DND-41 (cell line): Measurements from ENCODE around the gene SULT1A2.

Source experiments
- EZH2 ChIP-seq: IDR thresholded peaks from 3 replicates; pipeline ENCODE4 v1.6.1; 2012; ENCODE audit warnings: borderline replicate concordance, low read depth, mild to moderate bottlenecking, moderate library complexity, low read length, inconsistent platforms; ENCODE audit not compliant: severe bottlenecking
- TF ChIP-seq, protein P1 (sequence below): IDR thresholded peaks from 2 replicates; pipeline ENCODE4 v1.5.1; 2012; ENCODE audit warnings: borderline replicate concordance, low read length, moderate library complexity, mild to moderate bottlenecking; ENCODE audit not compliant: poor library complexity, severe bottlenecking; ENCODE audit errors: extremely low read depth

DNA sequence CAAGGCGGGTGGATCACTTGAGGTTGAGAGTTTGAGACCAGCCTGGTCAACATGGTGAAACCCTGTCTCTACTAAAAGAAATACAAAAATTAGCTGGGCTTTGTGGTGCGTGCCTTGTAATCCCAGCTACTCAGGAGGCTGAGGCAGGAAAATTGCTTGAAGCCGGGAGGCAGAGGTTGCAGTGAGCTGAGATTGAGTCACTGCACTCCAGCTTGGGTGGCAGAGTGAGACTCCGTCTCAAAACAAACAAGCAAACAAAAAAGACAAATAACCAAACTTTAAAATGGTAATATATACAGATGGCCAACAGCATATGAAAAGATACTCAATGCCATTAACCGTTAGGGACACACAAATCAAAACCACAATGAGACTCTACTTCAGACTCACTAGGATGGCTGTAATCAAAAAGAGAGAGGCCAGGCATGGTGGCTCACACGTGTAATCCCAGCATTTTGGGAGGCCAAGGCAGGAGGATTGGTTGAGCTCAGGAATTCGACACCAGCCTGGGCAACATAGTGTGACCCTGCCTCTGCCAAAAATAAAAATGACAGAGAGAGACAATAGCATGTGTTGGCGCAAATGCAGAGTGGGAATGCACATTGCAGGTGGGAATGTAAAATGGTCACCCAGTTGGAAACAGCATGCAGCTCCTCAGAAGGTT, 21.3 kb downstream of the SULT1A2 start:
- TF ChIP-seq, protein P1, sequence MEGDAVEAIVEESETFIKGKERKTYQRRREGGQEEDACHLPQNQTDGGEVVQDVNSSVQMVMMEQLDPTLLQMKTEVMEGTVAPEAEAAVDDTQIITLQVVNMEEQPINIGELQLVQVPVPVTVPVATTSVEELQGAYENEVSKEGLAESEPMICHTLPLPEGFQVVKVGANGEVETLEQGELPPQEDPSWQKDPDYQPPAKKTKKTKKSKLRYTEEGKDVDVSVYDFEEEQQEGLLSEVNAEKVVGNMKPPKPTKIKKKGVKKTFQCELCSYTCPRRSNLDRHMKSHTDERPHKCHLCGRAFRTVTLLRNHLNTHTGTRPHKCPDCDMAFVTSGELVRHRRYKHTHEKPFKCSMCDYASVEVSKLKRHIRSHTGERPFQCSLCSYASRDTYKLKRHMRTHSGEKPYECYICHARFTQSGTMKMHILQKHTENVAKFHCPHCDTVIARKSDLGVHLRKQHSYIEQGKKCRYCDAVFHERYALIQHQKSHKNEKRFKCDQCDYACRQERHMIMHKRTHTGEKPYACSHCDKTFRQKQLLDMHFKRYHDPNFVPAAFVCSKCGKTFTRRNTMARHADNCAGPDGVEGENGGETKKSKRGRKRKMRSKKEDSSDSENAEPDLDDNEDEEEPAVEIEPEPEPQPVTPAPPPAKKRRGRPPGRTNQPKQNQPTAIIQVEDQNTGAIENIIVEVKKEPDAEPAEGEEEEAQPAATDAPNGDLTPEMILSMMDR, result no peak
- no peak for TF ChIP-seq EZH2
